NCI-H748 (cell line): ENCODE data around the gene ZBTB12.
"Not testable (repeated sequence)": the region's sequence is repeated elsewhere in the genome, so short reads cannot be mapped to it uniquely, and the experiment has no call there.

Experiments used
- DNase-seq: peaks from one replicate; lab custom pipeline; 2025; ENCODE audit not compliant: unreplicated experiment; lab: John Stamatoyannopoulos, UW

The ZBTB12 gene

GRCh38 chr6:31901953-31902643 lies at the start of gene ZBTB12:
Gene ZBTB12 (minus strand): TSS chr6:31902086. CDS start chr6:31901305, 781 bp downstream.
- DNase-seq = peak; percentile 99

- DNase-seq = no peak
Observed at GRCh38 chr6:31949926-31950548, 48.2 kb upstream of the ZBTB12 start.

- no peak for DNase-seq
Observed at GRCh38 chr6:31948753-31949413, 47.0 kb upstream of the ZBTB12 start.

- DNase-seq = no peak
Observed at GRCh38 chr6:31948306-31948705, 46.4 kb upstream of the ZBTB12 start.

GRCh38 chr6:31947864-31948263 lies 46.0 kb upstream of the ZBTB12 start:
- DNase-seq = no peak

- no peak for DNase-seq
Observed at GRCh38 chr6:31947070-31947675, 45.3 kb upstream of the ZBTB12 start.

GRCh38 chr6:31946370-31946885 lies 44.5 kb upstream of the ZBTB12 start:
- DNase-seq = no peak

- no peak for DNase-seq
Observed at GRCh38 chr6:31945507-31946369, 43.9 kb upstream of the ZBTB12 start, which contains the start of gene CFB. Gene CFB (plus strand): TSS chr6:31946095. CDS start chr6:31946222, 127 bp downstream.

GRCh38 chr6:31945154-31945506 lies 43.2 kb upstream of the ZBTB12 start:
- no peak for DNase-seq

- no peak for DNase-seq
Observed at GRCh38 chr6:31943742-31944141, 41.9 kb upstream of the ZBTB12 start.

GRCh38 chr6:31940256-31940664 lies 38.4 kb upstream of the ZBTB12 start:
- DNase-seq = no peak

GRCh38 chr6:31935823-31936222 lies 33.9 kb upstream of the ZBTB12 start:
- DNase-seq = no peak

- no peak for DNase-seq
Observed at GRCh38 chr6:31935021-31935420, 33.1 kb upstream of the ZBTB12 start.

- no peak for DNase-seq
Observed at GRCh38 chr6:31933537-31933936, 31.7 kb upstream of the ZBTB12 start.

- not testable (repeated sequence) for DNase-seq
Observed at GRCh38 chr6:31932137-31932536, 30.3 kb upstream of the ZBTB12 start.

GRCh38 chr6:31930962-31931361 lies 29.1 kb upstream of the ZBTB12 start:
- no peak for DNase-seq

- no peak for DNase-seq
Observed at GRCh38 chr6:31928672-31928939, 26.7 kb upstream of the ZBTB12 start.

GRCh38 chr6:31927863-31928671 lies 26.2 kb upstream of the ZBTB12 start:
- DNase-seq = no peak

GRCh38 chr6:31927242-31927862 lies 25.5 kb upstream of the ZBTB12 start, which contains the start of gene C2:
Gene C2 (plus strand): TSS chr6:31927717. CDS start chr6:31927753, 36 bp downstream.
- DNase-seq = no peak
